GM23248 (cell line): ENCODE results near the gene NXPH2. TPM values are rescaled to one million over a fixed set of nuclear protein-coding genes. Genes with fewer than 3 reads are reported as not detected.

Source experiments
- DNase-seq: peaks from one replicate; pipeline ENCODE4 v3.0.0-alpha.2; 2015
- H2AFZ ChIP-seq: fragments of 200-600 bp; sonication (generic); 2 replicates; pipeline ENCODE4 v1.6.1; 2016; ENCODE audit warnings: antibody characterized with exemption
- H3F3A ChIP-seq: fragments of 200-600 bp; sonication (generic); 2 replicates; pipeline ENCODE4 v1.6.1; 2016; ENCODE audit warnings: mild to moderate bottlenecking, antibody characterized with exemption, mixed run types; ENCODE audit not compliant: insufficient read depth
- H3K27ac ChIP-seq: fragments of 200-600 bp; sonication (generic); 2 replicates; pipeline ENCODE4 v1.5.1; 2016; ENCODE audit warnings: mild to moderate bottlenecking
- H3K27me3 ChIP-seq: fragments of 200-600 bp; sonication (generic); replicated peaks from 2 replicates; pipeline ENCODE4 v1.6.1; 2016; ENCODE audit warnings: mild to moderate bottlenecking; ENCODE audit not compliant: insufficient read depth
- H3K36me3 ChIP-seq: fragments of 200-600 bp; sonication (generic); 2 replicates; pipeline ENCODE4 v1.6.1; 2016; ENCODE audit warnings: low read depth, mild to moderate bottlenecking
- H3K4me1 ChIP-seq: fragments of 200-600 bp; sonication (generic); 2 replicates; pipeline ENCODE4 v1.6.1; 2016; ENCODE audit warnings: mild to moderate bottlenecking; ENCODE audit not compliant: insufficient read depth
- H3K4me2 ChIP-seq: fragments of 200-600 bp; sonication (generic); one replicate; pipeline ENCODE4 v1.6.1; 2016; ENCODE audit warnings: mild to moderate bottlenecking; ENCODE audit not compliant: unreplicated experiment
- H3K4me3 ChIP-seq: fragments of 200-600 bp; sonication (generic); 2 replicates; pipeline ENCODE4 v1.5.1; 2016; ENCODE audit warnings: mild to moderate bottlenecking
- H3K79me2 ChIP-seq: fragments of 200-600 bp; sonication (generic); 2 replicates; pipeline ENCODE4 v1.6.1; 2016; ENCODE audit warnings: mild to moderate bottlenecking; ENCODE audit not compliant: insufficient read depth
- H3K9ac ChIP-seq: fragments of 200-600 bp; sonication (generic); 2 replicates; pipeline ENCODE4 v1.6.1; 2016; ENCODE audit warnings: mild to moderate bottlenecking
- H3K9me2 ChIP-seq: fragments of 200-600 bp; sonication (generic); 2 replicates; pipeline ENCODE4 v1.6.1; 2016; ENCODE audit warnings: mixed run types, mild to moderate bottlenecking, moderate library complexity; ENCODE audit not compliant: insufficient read depth
- H3K9me3 ChIP-seq: fragments of 200-600 bp; sonication (generic); one replicate; pipeline ENCODE4 v1.6.1; 2017; ENCODE audit warnings: low read depth
- H4K20me1 ChIP-seq: fragments of 200-600 bp; sonication (generic); 2 replicates; pipeline ENCODE4 v1.6.0; 2016; ENCODE audit not compliant: insufficient read depth
- EZH2 ChIP-seq: fragments of 200-600 bp; sonication (generic); IDR thresholded peaks from 2 replicates; pipeline ENCODE4 v1.6.1; 2018; ENCODE audit warnings: antibody characterized with exemption, mild to moderate bottlenecking; ENCODE audit not compliant: insufficient read depth, poor library complexity, severe bottlenecking
- EZH2phosphoT487 ChIP-seq: fragments of 200-600 bp; sonication (generic); IDR thresholded peaks from 2 replicates; pipeline ENCODE4 v1.6.1; 2018; ENCODE audit warnings: antibody characterized with exemption, moderate library complexity, mild to moderate bottlenecking, low read depth; ENCODE audit not compliant: insufficient read depth
- WGBS, 2 experiments: methylation state at CpG; one replicate each; pipeline ENCODE4 v1.1.6; 2015 to 2017; ENCODE audit warnings: low lambda C conversion rate in 2 of 2, low coverage in 1 of 2; ENCODE audit errors: missing lambda C conversion rate in 2 of 2; 5-methylcytosine and 5-hydroxymethylcytosine counted together
- in situ Hi-C: fragments of 300-500 bp; cut with MboI; formaldehyde crosslinking; loops from 2 replicates; pipeline ENCODE4 v1.15.0; 2020
- polyA plus RNA-seq: library from polyadenylated mRNA; unstranded; fragments of >200 nt; fragmentation: Nextera tagmentation; extraction: Ambion mirVana; gene quantifications from 2 replicates; pipeline ENCODE4 v1.2.1, GENCODE V29; 2016
- total RNA-seq: library from RNA; depleted of rRNA; stranded (reverse); fragments of >200 nt; shearing (Covaris generic); gene quantifications from 2 replicates; pipeline ENCODE4 v1.2.3, GENCODE V29; 2014

NXPH2 gene
- total and polyA plus RNA-seq, 2 experiments from 2014 or later, result not detected

DNA sequence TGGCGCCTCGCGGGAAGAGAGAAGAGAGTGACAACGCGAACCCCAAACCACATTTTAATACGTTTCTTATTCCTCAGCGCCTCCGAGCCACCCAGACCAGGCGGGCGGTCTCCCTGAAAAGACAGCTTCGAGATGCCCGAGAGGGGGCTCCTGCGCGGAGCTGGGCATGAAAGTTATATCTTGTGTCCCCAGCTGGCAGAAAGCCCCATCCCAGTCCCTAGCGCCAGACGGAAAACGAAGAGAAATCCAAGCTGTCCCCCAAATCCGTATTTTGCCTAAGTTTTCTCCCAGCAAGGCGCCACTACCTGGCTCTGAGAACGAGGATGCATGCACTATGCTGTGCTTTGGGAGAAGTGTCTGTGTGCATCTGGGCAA, 797 bp downstream of the NXPH2 start:
- Histone ChIP-seq H2AFZ (no peak overlapping the region), H3K9me2 (no peaks in the 10 kb centered on the region), H3K4me2 (no peak overlapping the region), H3K4me1 (no peaks in the 10 kb centered on the region), H3K79me2 (no peaks in the 10 kb centered on the region), H3K27me3 (peaks cover 67% of the 10 kb centered on the region), H3K36me3 (no peaks in the 10 kb centered on the region), H3K27ac (no peak overlapping the region), H3F3A (no peaks in the 10 kb centered on the region), H3K9me3 (no peaks in the 10 kb centered on the region), H4K20me1 (no peaks in the 10 kb centered on the region), H3K9ac (no peak overlapping the region), H3K4me3 (no peak overlapping the region)
- 2% methylated on average over 20 of the region's 20 CpGs for WGBS, 2 experiments
- in situ Hi-C loops, result no loop called here
- peak; percentile 3 for DNase-seq
- no peak for TF ChIP-seq EZH2phosphoT487
- TF ChIP-seq EZH2, result peak; percentile 84

DNA sequence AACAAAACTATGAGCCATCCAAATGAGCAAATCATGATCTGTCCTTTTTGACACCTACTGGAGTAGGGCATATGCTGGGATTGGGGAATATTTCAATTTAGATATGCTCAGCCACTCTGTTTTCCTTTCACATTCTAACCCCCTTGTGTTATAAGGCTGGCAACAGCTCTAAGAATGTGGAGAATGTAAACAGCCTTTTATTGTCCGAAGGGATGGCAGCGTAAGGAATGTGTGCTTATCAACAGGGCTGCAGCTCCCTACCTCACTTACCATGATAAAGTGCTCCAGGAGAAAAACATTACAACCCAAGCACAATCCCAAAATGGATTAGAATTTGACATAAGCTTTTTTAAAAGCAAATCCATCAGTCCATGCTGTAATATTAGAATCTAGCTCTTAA, 2.2 kb downstream of the NXPH2 start:
- no peak overlapping the region for H3K4me2 ChIP-seq
- no peaks in the 10 kb centered on the region for H3K9me2 ChIP-seq
- no peaks in the 10 kb centered on the region for H3K4me1 ChIP-seq
- in situ Hi-C loops, result no loop called here
- H3K4me3 ChIP-seq, result no peak overlapping the region
- H4K20me1 ChIP-seq, result no peaks in the 10 kb centered on the region
- no peak overlapping the region for H2AFZ ChIP-seq
- H3K27me3 ChIP-seq, result peaks cover 60% of the 10 kb centered on the region
- H3K9ac ChIP-seq, result no peak overlapping the region
- WGBS, 2 experiments, result 75 to 81% methylated on average over 2 of the region's 2 CpGs
- no peaks in the 10 kb centered on the region for H3K79me2 ChIP-seq
- TF ChIP-seq EZH2, result no peak
- no peak for TF ChIP-seq EZH2phosphoT487
- no peaks in the 10 kb centered on the region for H3K36me3 ChIP-seq
- no peaks in the 10 kb centered on the region for H3K9me3 ChIP-seq
- H3K27ac ChIP-seq, result no peak overlapping the region
- no peak for DNase-seq
- H3F3A ChIP-seq, result no peaks in the 10 kb centered on the region

DNA sequence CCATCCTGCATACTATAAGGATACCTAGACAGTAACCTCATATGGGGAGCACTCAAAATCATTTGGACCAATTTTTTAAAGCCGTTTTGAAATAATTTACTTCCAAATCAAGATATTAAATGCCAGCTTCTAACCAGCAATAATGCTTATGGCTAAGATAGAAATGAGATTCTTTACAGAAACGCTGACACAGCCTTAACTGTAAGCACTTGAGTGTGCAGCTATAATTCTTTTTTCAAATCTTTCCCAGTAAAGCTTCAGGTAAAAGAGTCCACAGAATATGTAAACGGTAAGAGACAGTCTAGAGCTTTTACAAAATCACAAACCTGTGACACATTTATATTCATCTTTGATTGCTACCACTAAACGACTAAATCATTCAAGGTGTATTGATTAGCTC, 4.5 kb downstream of the NXPH2 start:
- 38 to 51% methylated on average over 4 of the region's 4 CpGs for whole genome bisulfite sequencing, 2 experiments
- no peaks in the 10 kb centered on the region for H3K4me1 ChIP-seq
- H3K4me3 ChIP-seq, result no peak overlapping the region
- no peaks in the 10 kb centered on the region for H3K9me2 ChIP-seq
- H3K79me2 ChIP-seq, result no peaks in the 10 kb centered on the region
- no peaks in the 10 kb centered on the region for H4K20me1 ChIP-seq
- no peaks in the 10 kb centered on the region for H3K9me3 ChIP-seq
- H2AFZ ChIP-seq, result no peak overlapping the region
- no peak overlapping the region for H3K4me2 ChIP-seq
- no peaks in the 10 kb centered on the region for H3K36me3 ChIP-seq
- in situ Hi-C loops, result no loop called here
- H3K27ac ChIP-seq, result no peak overlapping the region
- peaks cover 38% of the 10 kb centered on the region for H3K27me3 ChIP-seq
- no peak for DNase-seq
- no peaks in the 10 kb centered on the region for H3F3A ChIP-seq
- TF ChIP-seq EZH2 (no peak), EZH2phosphoT487 (no peak)
- no peak overlapping the region for H3K9ac ChIP-seq

DNA sequence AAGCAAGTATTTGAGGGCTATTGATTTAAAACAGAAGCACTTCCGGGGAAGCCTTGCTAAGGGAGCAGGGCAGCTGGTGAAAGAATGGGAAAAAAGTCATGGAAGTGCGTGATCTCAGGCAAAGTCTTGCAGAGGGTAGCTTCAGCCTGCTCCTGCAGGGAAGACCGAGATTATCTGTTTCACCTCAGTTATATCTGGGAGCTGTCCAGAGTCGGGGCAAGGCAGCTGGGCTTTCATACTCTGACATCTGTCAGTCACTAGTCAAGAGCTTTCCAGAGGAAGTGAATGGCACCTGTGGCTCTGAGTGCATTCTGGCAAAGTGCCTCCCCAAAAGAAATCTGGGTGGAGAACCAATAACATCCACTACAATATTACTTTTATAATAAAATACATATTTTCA, 8.7 kb downstream of the NXPH2 start:
- Histone ChIP-seq H2AFZ (no peak overlapping the region), H4K20me1 (no peaks in the 10 kb centered on the region)

DNA sequence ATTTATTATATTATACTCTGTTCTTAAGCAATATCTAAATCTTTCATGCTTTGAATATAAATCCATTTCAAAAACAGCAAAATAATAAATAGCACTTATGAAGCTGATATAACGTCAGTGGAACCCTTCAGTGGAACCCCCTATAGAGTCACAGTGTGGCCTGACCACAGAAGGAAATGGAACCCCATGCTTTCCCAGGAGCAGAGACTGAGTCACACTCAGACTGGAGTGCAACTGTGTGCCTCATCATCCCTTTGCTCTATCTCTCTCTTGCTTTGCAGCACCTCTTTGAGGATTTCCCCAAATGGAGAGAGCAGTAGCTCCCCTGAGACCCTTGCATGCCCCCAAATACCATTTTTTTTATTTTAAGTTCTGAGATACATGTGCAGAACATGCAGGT, 13.1 kb downstream of the NXPH2 start:
- H3K79me2 ChIP-seq, result no peaks in the 10 kb centered on the region
- no peaks in the 10 kb centered on the region for H3F3A ChIP-seq
- H3K4me3 ChIP-seq, result no peak overlapping the region
- H3K4me2 ChIP-seq, result no peak overlapping the region
- no peaks in the 10 kb centered on the region for H3K4me1 ChIP-seq
- no peaks in the 10 kb centered on the region for H3K36me3 ChIP-seq
- no peak overlapping the region for H2AFZ ChIP-seq
- no peak for TF ChIP-seq EZH2
- TF ChIP-seq EZH2phosphoT487, result no peak
- 32 to 47% methylated on average over 1 of the region's 1 CpG for WGBS, 2 experiments
- no peaks in the 10 kb centered on the region for H4K20me1 ChIP-seq
- in situ Hi-C loops, result no loop called here
- H3K27ac ChIP-seq, result no peak overlapping the region
- H3K9ac ChIP-seq, result no peak overlapping the region
- H3K27me3 ChIP-seq, result peaks cover 6% of the 10 kb centered on the region; the same call in 1 of the 2 replicates
- no peak for DNase-seq
- H3K9me3 ChIP-seq, result no peaks in the 10 kb centered on the region
- H3K9me2 ChIP-seq, result no peaks in the 10 kb centered on the region

More for the DNA sequence above, 8.7 kb downstream of the NXPH2 start:
- H3K4me2 ChIP-seq, result no peak overlapping the region
- no peak for DNase-seq
- no peak overlapping the region for H3K27ac ChIP-seq
- H3K4me3 ChIP-seq, result no peak overlapping the region
- no peaks in the 10 kb centered on the region for H3F3A ChIP-seq
- WGBS, 2 experiments, result 35 to 42% methylated on average over 4 of the region's 4 CpGs
- no peaks in the 10 kb centered on the region for H3K36me3 ChIP-seq
- no peak for TF ChIP-seq EZH2phosphoT487
- no peak for TF ChIP-seq EZH2
- H3K9me3 ChIP-seq, result no peaks in the 10 kb centered on the region
- no peak overlapping the region for H3K9ac ChIP-seq
- H3K27me3 ChIP-seq, result peaks cover 6% of the 10 kb centered on the region
- in situ Hi-C loops, result no loop called here
- H3K4me1 ChIP-seq, result no peaks in the 10 kb centered on the region
- no peaks in the 10 kb centered on the region for H3K79me2 ChIP-seq
- H3K9me2 ChIP-seq, result no peaks in the 10 kb centered on the region
